ENCODE data around the gene ATAD3B.

- TF ChIP-seq ZNF547 (CRISPR knock-in tag; IDR thresholded peaks at IDR 0.05) (no peak), CTCF (CRISPR knock-in tag; IDR thresholded peaks at IDR 0.05) (peak; percentile 84), JUNB (CRISPR knock-in tag; IDR thresholded peaks at IDR 0.05; ENCODE audit: borderline replicate concordance) (no peak), POLR2AphosphoS5 (IDR thresholded peaks at IDR 0.05; ENCODE audit: low read depth, low read length) (peak; percentile 94), ZNF607 (CRISPR knock-in tag; IDR thresholded peaks at IDR 0.05; ENCODE audit: borderline replicate concordance) (peak; percentile 53; the same call in 1 of the 2 replicates), ARID2 (CRISPR knock-in tag; IDR thresholded peaks at IDR 0.05; ENCODE audit: borderline replicate concordance) (no peak), GABPA (IDR thresholded peaks at IDR 0.05; ENCODE audit: low read depth, low read length) (no peak), GABPA (CRISPR knock-in tag; IDR thresholded peaks at IDR 0.05; ENCODE audit: low read depth) (peak; percentile 86), HDAC2 (CRISPR knock-in tag; IDR thresholded peaks at IDR 0.05) (peak; percentile 36; the same call in 1 of the 2 replicates), MAX (IDR thresholded peaks at IDR 0.05) (no peak)
Observed at GRCh38 chr1:1437904-1438376, 33.6 kb upstream of the ATAD3B start.
